ENCODE results near the gene ZSWIM8.

DNA sequence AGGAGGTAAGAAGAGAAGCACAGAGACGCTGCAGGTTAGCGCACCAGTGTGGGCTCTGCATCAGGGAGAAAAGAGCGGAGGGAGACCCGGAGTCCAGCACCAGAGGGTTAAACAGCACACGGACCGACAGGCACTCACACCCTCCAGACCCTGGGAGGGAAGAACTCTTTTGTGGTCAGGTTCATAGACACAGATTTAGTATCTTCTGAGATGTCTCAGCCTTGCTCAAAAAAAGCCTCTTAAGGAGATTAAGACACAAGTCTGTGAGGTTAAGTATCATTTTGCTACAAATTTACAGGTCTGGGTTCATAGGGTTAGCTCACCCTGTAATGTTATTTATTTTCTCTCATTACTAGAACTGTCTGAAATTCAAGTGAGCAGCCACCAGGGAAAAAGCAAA is 42.8 kb downstream of the ZSWIM8 start:
- TF ChIP-seq EP300 (IDR thresholded peaks at IDR 0.05): no peak
- TF ChIP-seq POLR2A (IDR thresholded peaks at IDR 0.05): no peak
- no peak for TF ChIP-seq CTCF (IDR thresholded peaks at IDR 0.05)
- TF ChIP-seq POLR2AphosphoS5 (IDR thresholded peaks at IDR 0.05): no peak

Data from stomach (tissue), 4 donors.